Testis (tissue), 3 donors: Measurements from ENCODE around the gene THEMIS2. TPM values are rescaled to one million over a fixed set of nuclear protein-coding genes. Genes with fewer than 3 reads are reported as not detected.
A peak's percentile ranks its signal among the peaks of the same experiment; 100 is the strongest.

Source experiments
- DNase-seq: peaks from one replicate; pipeline ENCODE4 v3.0.0-alpha.2; 2019
- H3K27ac ChIP-seq, 2 donors: fragments of 200-600 bp; sonication (generic); one replicate each; pipeline ENCODE4 v1.5.1; 2019
- H3K27me3 ChIP-seq: fragments of 200-600 bp; sonication (generic); one replicate; pipeline ENCODE4 v1.5.1; 2019
- H3K36me3 ChIP-seq: fragments of 200-600 bp; sonication (generic); one replicate; pipeline ENCODE4 v1.5.1; 2017; ENCODE audit warnings: low read depth; ENCODE audit errors: missing control alignments
- H3K4me1 ChIP-seq: fragments of 200-600 bp; sonication (generic); one replicate; pipeline ENCODE4 v1.5.1; 2019
- H3K4me3 ChIP-seq, 2 donors: fragments of 200-600 bp; sonication (generic); one replicate each; pipeline ENCODE4 v1.5.1; 2017 to 2019
- H3K9me3 ChIP-seq: fragments of 200-600 bp; sonication (generic); one replicate; pipeline ENCODE4 v1.5.1; 2017
- CTCF ChIP-seq, 3 experiments: fragments of 450-650 bp in 2 of 3; fragments of 200-600 bp in 1 of 3; sonication (generic) in 1 of 3; IDR thresholded peaks; one replicate each; pipeline ENCODE4 v1.5.1; 2016 to 2019; ENCODE audit warnings: antibody characterized with exemption in 3 of 3, mild to moderate bottlenecking in 2 of 3, moderate library complexity in 1 of 3
- POLR2A ChIP-seq: fragments of 450-650 bp; IDR thresholded peaks from one replicate; pipeline ENCODE4 v1.6.1; 2017; ENCODE audit warnings: antibody characterized with exemption, mild to moderate bottlenecking, moderate library complexity
- WGBS, 2 donors: methylation state at CpG; one replicate each; pipeline ENCODE4 v1.1.5; 2018; 5-methylcytosine and 5-hydroxymethylcytosine counted together
- intact Hi-C: fragments of 100-400 bp; cut with DNase I; formaldehyde crosslinking; loops from one replicate; pipeline ENCODE4 v1.15.1; 2023; ENCODE audit warnings: low total_unique reads
- polyA plus RNA-seq: library from polyadenylated mRNA; stranded (reverse); fragments of 350-450 nt; fragmentation: Illumina TruSeq; extraction: RNeasy Lipid Tissue Mini Kit (QIAGEN cat#74804); gene quantifications from one replicate; pipeline ENCODE4 v1.2.3, GENCODE V29; 2014; ENCODE audit warnings: low read depth, low replicate concordance; ENCODE audit not compliant: insufficient read depth
- total RNA-seq, 2 donors: library from RNA; depleted of rRNA; stranded (reverse); fragments of >200 nt; gene quantifications; one replicate each; pipeline ENCODE4 v1.2.3, GENCODE V29; 2016

Gene THEMIS2
- total and polyA plus RNA-seq, 3 donors from 2014 or later: 56.9 to 132 (median 103) TPM

GRCh38 chr1:27873671-27874384, 1.5 kb downstream of the THEMIS2 start:
- H3K4me3 ChIP-seq: peak overlapping the region; percentile 61 to 77
- peaks cover 9% of the 10 kb centered on the region for H3K4me1 ChIP-seq
- TF ChIP-seq POLR2A: no peak
- TF ChIP-seq CTCF (IDR thresholded peaks at IDR 0.05): no peak
- peak overlapping the region; percentile 71 to 80 for H3K27ac ChIP-seq
- DNase-seq: peak; percentile 53
- H3K27me3 ChIP-seq: no peaks in the 10 kb centered on the region
- H3K36me3 ChIP-seq: no peaks in the 10 kb centered on the region
- no peaks in the 10 kb centered on the region for H3K9me3 ChIP-seq
- intact Hi-C loops: no loop called here
- WGBS, 2 donors: 61 to 65% methylated on average over 15 to 16 of the region's 16 CpGs

- DNase-seq: no peak
- intact Hi-C loops: no loop called here
These were observed 4.2 kb downstream of the THEMIS2 start for GRCh38 chr1:27876341-27877114.

GRCh38 chr1:27877115-27877416, 4.7 kb downstream of the THEMIS2 start:
- H3K4me1 ChIP-seq: peaks cover 3% of the 10 kb centered on the region
- H3K27ac ChIP-seq: no peak overlapping the region
- no peak for TF ChIP-seq POLR2A
- no peak for TF ChIP-seq CTCF (IDR thresholded peaks at IDR 0.05)
- 96 to 100% methylated on average over 2 of the region's 2 CpGs for WGBS, 2 donors
- H3K27me3 ChIP-seq: no peaks in the 10 kb centered on the region
- H3K4me3 ChIP-seq: no peak overlapping the region
- H3K9me3 ChIP-seq: no peaks in the 10 kb centered on the region
- no peaks in the 10 kb centered on the region for H3K36me3 ChIP-seq
- DNase-seq: no peak
- intact Hi-C loops: no loop called here

More at GRCh38 chr1:27876341-27877114, 4.2 kb downstream of the THEMIS2 start:
- no peak for TF ChIP-seq CTCF (IDR thresholded peaks at IDR 0.05)
- no peak for TF ChIP-seq POLR2A
- Histone ChIP-seq H3K36me3 (no peaks in the 10 kb centered on the region), H3K4me1 (peaks cover 3% of the 10 kb centered on the region), H3K27me3 (no peaks in the 10 kb centered on the region), H3K27ac (peak overlapping the region; percentile 71 to 72), H3K9me3 (no peaks in the 10 kb centered on the region), H3K4me3 (no peak overlapping the region)
- 75 to 82% methylated on average over 6 to 18 of the region's 18 CpGs for WGBS, 2 donors

- Histone ChIP-seq H3K9me3 (no peaks in the 10 kb centered on the region), H3K4me1 (peaks cover 3% of the 10 kb centered on the region), H3K27ac (no peak overlapping the region), H3K36me3 (no peaks in the 10 kb centered on the region), H3K27me3 (no peaks in the 10 kb centered on the region), H3K4me3 (no peak overlapping the region)
- WGBS, 2 donors: 71 to 88% methylated on average over 4 of the region's 4 CpGs
- no peak for DNase-seq
- TF ChIP-seq CTCF (IDR thresholded peaks at IDR 0.05) (no peak), POLR2A (no peak)
- intact Hi-C loops: no loop called here
These were observed 5.7 kb downstream of the THEMIS2 start for GRCh38 chr1:27878039-27878438.
